Measurements from ENCODE around the gene LYRM1. TPM values are rescaled to one million over a fixed set of nuclear protein-coding genes. Genes with fewer than 3 reads are reported as not detected.
A peak's percentile ranks its signal among the peaks of the same experiment; 100 is the strongest.

Gene LYRM1
- total RNA-seq, 1 donor from 2014 or later, result 24.1 TPM

DNA sequence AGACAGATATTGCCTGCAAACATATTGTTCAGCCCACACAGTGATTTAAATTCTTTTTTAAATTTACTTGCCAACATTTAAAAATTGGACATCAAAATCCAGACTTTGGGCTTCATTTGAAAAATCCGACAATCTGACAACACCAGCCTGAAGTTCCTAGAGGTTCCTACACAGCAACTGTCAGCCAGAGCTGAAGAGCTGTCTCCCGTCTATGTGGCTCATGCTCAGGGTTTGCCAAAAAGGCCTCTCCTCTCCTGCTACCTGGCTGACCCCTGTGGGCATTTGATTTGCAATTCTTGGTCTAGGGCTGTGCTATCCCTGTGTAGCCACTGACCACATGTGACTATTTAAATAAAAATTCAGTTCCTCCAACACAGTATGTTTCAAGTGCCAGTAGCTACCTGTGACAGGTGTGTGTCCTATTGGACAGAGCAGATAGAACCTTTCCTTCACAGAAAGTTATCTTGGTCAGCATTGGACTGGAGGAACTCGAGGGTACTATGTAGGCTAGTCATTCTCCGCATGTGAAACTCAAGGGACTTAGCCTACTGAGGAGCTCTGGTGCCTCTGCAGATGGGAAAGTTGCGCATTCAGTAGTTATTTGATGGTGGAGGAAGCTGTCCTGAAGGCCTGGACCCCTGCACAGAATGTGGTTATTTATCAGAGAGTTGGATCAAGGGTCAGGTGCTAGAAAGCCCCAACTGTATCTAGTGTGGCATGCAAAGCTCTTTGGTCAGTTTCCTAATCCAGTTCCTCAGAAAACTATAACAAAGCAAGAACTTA is 2.7 kb downstream of the LYRM1 start:
- H3K4me1 Mint-ChIP-seq (ENCODE audit: low read depth, unreplicated experiment), result peaks cover 63% of the 10 kb centered on the region
- peak overlapping the region; percentile 66 for H3K27ac Mint-ChIP-seq (ENCODE audit: unreplicated experiment)

DNA sequence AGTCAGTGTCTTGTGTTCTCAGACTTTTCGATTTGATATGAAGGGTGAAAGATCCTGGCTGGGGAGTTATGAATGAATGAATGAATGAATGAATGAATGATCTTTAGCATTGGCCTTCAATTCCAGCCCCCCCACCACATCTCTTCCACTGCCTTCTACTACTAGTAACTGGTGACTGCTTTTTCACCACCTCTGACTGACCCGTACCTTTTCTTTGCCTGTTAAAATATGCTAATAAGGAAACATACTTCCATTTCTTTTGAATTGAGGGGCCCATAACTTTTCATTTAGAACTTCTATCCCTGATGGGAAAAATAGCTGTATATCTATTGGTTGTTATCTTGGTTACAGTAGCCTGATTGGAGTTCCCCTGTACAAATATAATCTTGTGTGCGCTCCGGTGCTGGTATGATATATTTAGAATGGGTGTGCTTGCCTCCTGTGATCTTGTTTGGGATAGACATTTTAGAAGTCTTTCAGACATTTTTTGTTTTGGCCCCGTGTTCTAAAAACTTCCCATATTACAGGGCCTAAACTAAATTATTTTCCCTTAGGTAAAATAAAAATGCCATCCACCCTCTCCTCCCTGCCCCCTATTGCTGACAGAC is 3.4 kb downstream of the LYRM1 start:
- Mint-ChIP-seq H3K4me3 (ENCODE audit: unreplicated experiment) (peak overlapping the region; percentile 24), H3K27ac (ENCODE audit: unreplicated experiment) (peak overlapping the region; percentile 42), H3K4me1 (ENCODE audit: low read depth, unreplicated experiment) (peaks cover 61% of the 10 kb centered on the region), H3K9me3 (ENCODE audit: unreplicated experiment) (no peaks in the 10 kb centered on the region), H3K36me3 (ENCODE audit: low read depth, unreplicated experiment) (no peaks in the 10 kb centered on the region), H3K27me3 (ENCODE audit: low read depth, unreplicated experiment) (no peaks in the 10 kb centered on the region)
- Histone ChIP-seq H3K27ac (ENCODE audit: low read depth, low read length) (peak overlapping the region; percentile 65), H3K4me2 (ENCODE audit: low read length) (peak overlapping the region; percentile 74), H3K4me1 (ENCODE audit: insufficient read depth, low read length) (peaks cover 51% of the 10 kb centered on the region), H3K79me2 (ENCODE audit: insufficient read depth, low read length) (peaks cover 36% of the 10 kb centered on the region), H3K9me3 (ENCODE audit: insufficient read depth, low read depth, low read length) (no peaks in the 10 kb centered on the region), H2AFZ (ENCODE audit: low read depth, low read length) (no peak overlapping the region), H4K20me1 (ENCODE audit: insufficient read depth, low read length) (peaks cover under 1% of the 10 kb centered on the region), H3K9ac (ENCODE audit: low read length) (peak overlapping the region; percentile 49), H3K27me3 (ENCODE audit: insufficient read depth, low read length) (no peaks in the 10 kb centered on the region), H3K4me3 (ENCODE audit: insufficient read depth, low read depth, low read length) (peak overlapping the region; percentile 22), H3K36me3 (ENCODE audit: insufficient read depth, low read length) (no peaks in the 10 kb centered on the region)
- FAIRE-seq (no peak), DNase-seq (ENCODE audit: low read depth) (no peak)
- TF ChIP-seq, protein P1, sequence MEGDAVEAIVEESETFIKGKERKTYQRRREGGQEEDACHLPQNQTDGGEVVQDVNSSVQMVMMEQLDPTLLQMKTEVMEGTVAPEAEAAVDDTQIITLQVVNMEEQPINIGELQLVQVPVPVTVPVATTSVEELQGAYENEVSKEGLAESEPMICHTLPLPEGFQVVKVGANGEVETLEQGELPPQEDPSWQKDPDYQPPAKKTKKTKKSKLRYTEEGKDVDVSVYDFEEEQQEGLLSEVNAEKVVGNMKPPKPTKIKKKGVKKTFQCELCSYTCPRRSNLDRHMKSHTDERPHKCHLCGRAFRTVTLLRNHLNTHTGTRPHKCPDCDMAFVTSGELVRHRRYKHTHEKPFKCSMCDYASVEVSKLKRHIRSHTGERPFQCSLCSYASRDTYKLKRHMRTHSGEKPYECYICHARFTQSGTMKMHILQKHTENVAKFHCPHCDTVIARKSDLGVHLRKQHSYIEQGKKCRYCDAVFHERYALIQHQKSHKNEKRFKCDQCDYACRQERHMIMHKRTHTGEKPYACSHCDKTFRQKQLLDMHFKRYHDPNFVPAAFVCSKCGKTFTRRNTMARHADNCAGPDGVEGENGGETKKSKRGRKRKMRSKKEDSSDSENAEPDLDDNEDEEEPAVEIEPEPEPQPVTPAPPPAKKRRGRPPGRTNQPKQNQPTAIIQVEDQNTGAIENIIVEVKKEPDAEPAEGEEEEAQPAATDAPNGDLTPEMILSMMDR (IDR thresholded peaks at IDR 0.05; ENCODE audit: insufficient read depth, low read depth, low read length), result no peak
- TF ChIP-seq EZH2 (IDR thresholded peaks at IDR 0.05; ENCODE audit: insufficient read depth, low read length), result no peak

More for the DNA sequence above, 2.7 kb downstream of the LYRM1 start:
- Histone ChIP-seq H3K9me3 (ENCODE audit: insufficient read depth, low read depth, low read length) (no peaks in the 10 kb centered on the region), H2AFZ (ENCODE audit: low read depth, low read length) (no peak overlapping the region), H3K79me2 (ENCODE audit: insufficient read depth, low read length) (peaks cover 43% of the 10 kb centered on the region), H3K4me2 (ENCODE audit: low read length) (peak overlapping the region; percentile 74), H3K36me3 (ENCODE audit: insufficient read depth, low read length) (no peaks in the 10 kb centered on the region), H3K4me3 (ENCODE audit: insufficient read depth, low read depth, low read length) (no peak overlapping the region), H3K27ac (ENCODE audit: low read depth, low read length) (no peak overlapping the region), H3K4me1 (ENCODE audit: insufficient read depth, low read length) (peaks cover 58% of the 10 kb centered on the region), H3K27me3 (ENCODE audit: insufficient read depth, low read length) (no peaks in the 10 kb centered on the region), H4K20me1 (ENCODE audit: insufficient read depth, low read length) (peaks cover 8% of the 10 kb centered on the region), H3K9ac (ENCODE audit: low read length) (peak overlapping the region; percentile 49)
- Mint-ChIP-seq H3K9me3 (ENCODE audit: unreplicated experiment) (no peaks in the 10 kb centered on the region), H3K4me3 (ENCODE audit: unreplicated experiment) (no peak overlapping the region), H3K27me3 (ENCODE audit: low read depth, unreplicated experiment) (no peaks in the 10 kb centered on the region), H3K36me3 (ENCODE audit: low read depth, unreplicated experiment) (no peaks in the 10 kb centered on the region)
- no peak for FAIRE-seq
- no peak for TF ChIP-seq EZH2 (IDR thresholded peaks at IDR 0.05; ENCODE audit: insufficient read depth, low read length)
- TF ChIP-seq, protein P1 (IDR thresholded peaks at IDR 0.05; ENCODE audit: insufficient read depth, low read depth, low read length), result no peak
- no peak for DNase-seq (ENCODE audit: low read depth)
